Epithelial cell of prostate (primary cell): ENCODE data around the gene CPNE2.
"Not testable (repeated sequence)": the region's sequence is repeated elsewhere in the genome, so short reads cannot be mapped to it uniquely, and the experiment has no call there.

Experiments
- DNase-seq: peaks from one replicate; pipeline ENCODE4 v3.0.0-alpha.2; 2011; ENCODE audit warnings: low read depth, low spot score
- H3K27ac ChIP-seq: fragments of 450-650 bp; 2 replicates; pipeline ENCODE4 v1.5.1; 2017; ENCODE audit warnings: mild to moderate bottlenecking

CPNE2 gene

GRCh38 chr16:57091975-57092785 is at the start of gene CPNE2:
Gene CPNE2 (plus strand): TSS chr16:57092583. CDS start chr16:57110743, 18,160 bp downstream.
- DNase-seq, result no peak
- no peak within 1 kb of the TSS for H3K27ac ChIP-seq

- DNase-seq, result no peak
Observed at GRCh38 chr16:57043248-57043647, 49.1 kb upstream of the CPNE2 start.

GRCh38 chr16:57044931-57045693 is 47.3 kb upstream of the CPNE2 start:
- no peak overlapping the region for H3K27ac ChIP-seq
- DNase-seq, result no peak

More at GRCh38 chr16:57043248-57043647, 49.1 kb upstream of the CPNE2 start:
- no peak overlapping the region for H3K27ac ChIP-seq

- H3K27ac ChIP-seq, result no peak overlapping the region
- DNase-seq, result no peak
Observed at GRCh38 chr16:57045694-57046381, 46.5 kb upstream of the CPNE2 start.

GRCh38 chr16:57048095-57048494 is 44.3 kb upstream of the CPNE2 start:
- no peak overlapping the region for H3K27ac ChIP-seq

GRCh38 chr16:57049678-57050077 is 42.7 kb upstream of the CPNE2 start:
- H3K27ac ChIP-seq, result no peak overlapping the region
- no peak for DNase-seq

More at GRCh38 chr16:57048095-57048494, 44.3 kb upstream of the CPNE2 start:
- DNase-seq, result no peak

GRCh38 chr16:57051696-57052228 is 40.6 kb upstream of the CPNE2 start:
- no peak overlapping the region for H3K27ac ChIP-seq
- no peak for DNase-seq

- H3K27ac ChIP-seq, result no peak overlapping the region
- no peak for DNase-seq
Observed at GRCh38 chr16:57053206-57053605, 39.2 kb upstream of the CPNE2 start.

GRCh38 chr16:57054338-57054737 is 38.0 kb upstream of the CPNE2 start:
- H3K27ac ChIP-seq, result no peak overlapping the region
- DNase-seq, result no peak

GRCh38 chr16:57054771-57055170 is 37.6 kb upstream of the CPNE2 start:
- H3K27ac ChIP-seq, result no peak overlapping the region
- no peak for DNase-seq

GRCh38 chr16:57055671-57056070 is 36.7 kb upstream of the CPNE2 start:
- DNase-seq, result no peak
- H3K27ac ChIP-seq, result no peak overlapping the region

GRCh38 chr16:57058291-57058861 is 34.0 kb upstream of the CPNE2 start:
- DNase-seq, result no peak
- H3K27ac ChIP-seq, result no peak overlapping the region

- peak overlapping the region; percentile 15 for H3K27ac ChIP-seq
- DNase-seq, result no peak
Observed at GRCh38 chr16:57060323-57061083, 31.9 kb upstream of the CPNE2 start.

- DNase-seq, result peak; percentile 16
- peak overlapping the region; percentile 15 for H3K27ac ChIP-seq
Observed at GRCh38 chr16:57061084-57061905, 31.1 kb upstream of the CPNE2 start.

GRCh38 chr16:57062329-57062728 is 30.1 kb upstream of the CPNE2 start:
- DNase-seq, result no peak
- H3K27ac ChIP-seq, result no peak overlapping the region

- not testable (repeated sequence) for H3K27ac ChIP-seq
Observed at GRCh38 chr16:57063189-57063588, 29.2 kb upstream of the CPNE2 start.

GRCh38 chr16:57064995-57065394 is 27.4 kb upstream of the CPNE2 start:
- no peak overlapping the region for H3K27ac ChIP-seq
- no peak for DNase-seq

More at GRCh38 chr16:57063189-57063588, 29.2 kb upstream of the CPNE2 start:
- not testable (repeated sequence) for DNase-seq

GRCh38 chr16:57066625-57067024 is 25.8 kb upstream of the CPNE2 start:
- no peak overlapping the region for H3K27ac ChIP-seq

GRCh38 chr16:57067347-57067746 is 25.0 kb upstream of the CPNE2 start:
- no peak overlapping the region for H3K27ac ChIP-seq
- no peak for DNase-seq

More at GRCh38 chr16:57066625-57067024, 25.8 kb upstream of the CPNE2 start:
- DNase-seq, result no peak
